G401 (cell line): Measurements from ENCODE around the gene C1QTNF4. TPM values are rescaled to one million over a fixed set of nuclear protein-coding genes. Genes with fewer than 3 reads are reported as not detected.

Experiments
- DNase-seq: peaks from one replicate; pipeline ENCODE4 v3.0.0-alpha.2; 2015; ENCODE audit warnings: low spot score
- in situ Hi-C: cut with HindIII; loops from 2 replicates; pipeline ENCODE4 v1.10.0; 2016; ENCODE audit warnings: low sequenced_read_pairs, mixed read lengths
- total RNA-seq: library from RNA; depleted of rRNA; stranded (reverse); fragments of >200 nt; shearing (Covaris generic); gene quantifications from 2 replicates; pipeline ENCODE4 v1.2.3, GENCODE V29; 2014; rRNA removed

Gene C1QTNF4
- total RNA-seq, 1 experiment from 2014 or later: 2.4 TPM

- in situ Hi-C loops: no loop called here
- no peak for DNase-seq
These were observed 48.9 kb downstream of the C1QTNF4 start for GRCh38 chr11:47545298-47545697.

GRCh38 chr11:47541070-47541469, 53.1 kb downstream of the C1QTNF4 start:
- in situ Hi-C loops: no loop called here

DNA sequence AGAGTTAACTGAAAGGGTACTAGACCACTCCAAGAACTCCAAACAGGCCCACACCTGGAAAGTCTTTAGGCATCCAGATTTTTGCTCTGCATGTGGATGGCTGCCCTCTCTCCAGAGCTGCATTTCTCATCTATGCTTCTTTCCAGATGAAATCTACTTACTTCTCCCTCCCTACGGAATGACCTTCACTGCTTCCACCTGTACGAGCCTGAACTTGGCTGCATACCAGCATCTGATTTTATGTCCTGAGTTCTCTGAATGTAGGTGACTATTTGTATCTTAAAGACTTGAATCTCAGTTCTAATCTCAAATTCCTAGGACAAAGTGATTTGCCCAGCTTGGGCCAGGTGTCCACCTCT, 54.6 kb downstream of the C1QTNF4 start:
- in situ Hi-C loops: no loop called here
- peak; percentile 49 for DNase-seq

More at GRCh38 chr11:47541070-47541469, 53.1 kb downstream of the C1QTNF4 start:
- no peak for DNase-seq

Other genes starting within 250 kb of the C1QTNF4 start
- gene MYBPC3, start 241.7 kb downstream of the C1QTNF4 start, total RNA-seq: 0.37 TPM in 1 of 2 replicates, not detected in the other
- gene SPI1, start 215.9 kb downstream of the C1QTNF4 start, total RNA-seq: not detected in 2 replicates
- gene SLC39A13, start 185.8 kb downstream of the C1QTNF4 start, total RNA-seq: 22.9 and 43.0 TPM in 2 replicates
- gene PSMC3, start 168.0 kb downstream of the C1QTNF4 start, total RNA-seq: 149 and 239 TPM in 2 replicates
- gene RAPSN, start 145.3 kb downstream of the C1QTNF4 start, total RNA-seq: not detected in 2 replicates
- 58.7 and 94.4 TPM in 2 replicates for gene CELF1, start 41.3 kb downstream of the C1QTNF4 start, total RNA-seq
- 103 and 127 TPM in 2 replicates for gene PTPMT1, start 28.8 kb downstream of the C1QTNF4 start, total RNA-seq
- 32.7 and 43.1 TPM in 2 replicates for gene KBTBD4, start 15.4 kb downstream of the C1QTNF4 start, total RNA-seq
- gene NDUFS3, start 15.3 kb downstream of the C1QTNF4 start, total RNA-seq: 191 and 200 TPM in 2 replicates
- gene FAM180B, start 7.7 kb downstream of the C1QTNF4 start, total RNA-seq: 0.58 TPM in 1 of 2 replicates, not detected in the other
- 29.0 and 33.2 TPM in 2 replicates for gene MTCH2, start 48.1 kb upstream of the C1QTNF4 start, total RNA-seq
- gene AGBL2, start 121.0 kb upstream of the C1QTNF4 start, total RNA-seq: not detected in 2 replicates
- gene FNBP4, start 172.9 kb upstream of the C1QTNF4 start, total RNA-seq: 57.4 and 126 TPM in 2 replicates